ENCODE measurements around the gene ASIC2.
"Not testable (repeated sequence)": the region's sequence is repeated elsewhere in the genome, so short reads cannot be mapped to it uniquely, and the experiment has no call there.

Gene ASIC2

GRCh38 chr17:32995416-32996045 lies 297.6 kb downstream of the ASIC2 start:
- Histone ChIP-seq H3K9ac (ENCODE audit: low read length in 5 of 5) (no peak overlapping the region), H3K27ac (ENCODE audit: low read depth, low read length) (no peak overlapping the region), H3K9me3 (ENCODE audit: control insufficient read depth in 5 of 5, low read length in 5 of 5) (no peaks in the 10 kb centered on the region), H3K27me3 (ENCODE audit: control insufficient read depth in 5 of 5, insufficient read depth in 4 of 5, low read length in 5 of 5) (peaks cover 0 to 32% (median 15%) of the 10 kb centered on the region in 5 donors), H3K4me3 (ENCODE audit: low read depth in 1 of 5, low read length in 5 of 5) (no peak overlapping the region), H3K36me3 (ENCODE audit: control insufficient read depth in 5 of 5, insufficient read depth in 5 of 5, low read length in 5 of 5) (no peaks in the 10 kb centered on the region), H3K4me1 (ENCODE audit: control insufficient read depth in 5 of 5, insufficient read depth in 5 of 5, low read length in 5 of 5) (peaks cover 0 to 6% (median 5%) of the 10 kb centered on the region in 5 donors)

- no peak overlapping the region for H3K9ac ChIP-seq (ENCODE audit: low read length in 5 of 5)
- peaks cover 0 to under 1% (median 0%) of the 10 kb centered on the region in 5 donors for H3K9me3 ChIP-seq (ENCODE audit: control insufficient read depth in 5 of 5, low read length in 5 of 5)
- peaks cover 0 to 31% (median 14%) of the 10 kb centered on the region in 5 donors for H3K27me3 ChIP-seq (ENCODE audit: control insufficient read depth in 5 of 5, insufficient read depth in 4 of 5, low read length in 5 of 5)
- no peaks in the 10 kb centered on the region for H3K36me3 ChIP-seq (ENCODE audit: control insufficient read depth in 5 of 5, insufficient read depth in 5 of 5, low read length in 5 of 5)
- no peak overlapping the region for H3K27ac ChIP-seq (ENCODE audit: low read depth, low read length)
- no peak overlapping the region for H3K4me3 ChIP-seq (ENCODE audit: low read depth in 1 of 5, low read length in 5 of 5)
- H3K4me1 ChIP-seq (ENCODE audit: control insufficient read depth in 5 of 5, insufficient read depth in 5 of 5, low read length in 5 of 5) = peaks cover 0 to 6% (median 5%) of the 10 kb centered on the region in 5 donors
Measured at GRCh38 chr17:32993977-32994376, 299.1 kb downstream of the ASIC2 start.

- H3K4me3 ChIP-seq (ENCODE audit: low read depth in 1 of 5, low read length in 5 of 5) = no peak overlapping the region
- H3K9me3 ChIP-seq (ENCODE audit: control insufficient read depth in 5 of 5, low read length in 5 of 5) = peaks cover 0 to 11% (median 0%) of the 10 kb centered on the region in 5 donors
- H3K36me3 ChIP-seq (ENCODE audit: control insufficient read depth in 5 of 5, insufficient read depth in 5 of 5, low read length in 5 of 5) = no peaks in the 10 kb centered on the region
- peaks cover 0 to 18% (median 8%) of the 10 kb centered on the region in 5 donors for H3K27me3 ChIP-seq (ENCODE audit: control insufficient read depth in 5 of 5, insufficient read depth in 4 of 5, low read length in 5 of 5)
- no peak overlapping the region for H3K27ac ChIP-seq (ENCODE audit: low read depth, low read length)
- H3K4me1 ChIP-seq (ENCODE audit: control insufficient read depth in 5 of 5, insufficient read depth in 5 of 5, low read length in 5 of 5) = no peaks in the 10 kb centered on the region
- no peak overlapping the region for H3K9ac ChIP-seq (ENCODE audit: low read length in 5 of 5)
Measured at GRCh38 chr17:32992321-32993033, 300.6 kb downstream of the ASIC2 start.

- Histone ChIP-seq H3K27ac (ENCODE audit: low read depth, low read length) (no peak overlapping the region), H3K9me3 (ENCODE audit: control insufficient read depth in 5 of 5, low read length in 5 of 5) (peaks cover 0 to 12% (median 0%) of the 10 kb centered on the region in 5 donors), H3K36me3 (ENCODE audit: control insufficient read depth in 5 of 5, insufficient read depth in 5 of 5, low read length in 5 of 5) (no peaks in the 10 kb centered on the region), H3K27me3 (ENCODE audit: control insufficient read depth in 5 of 5, insufficient read depth in 4 of 5, low read length in 5 of 5) (peaks cover 0 to 10% (median 6%) of the 10 kb centered on the region in 5 donors), H3K4me1 (ENCODE audit: control insufficient read depth in 5 of 5, insufficient read depth in 5 of 5, low read length in 5 of 5) (no peaks in the 10 kb centered on the region), H3K9ac (ENCODE audit: low read length in 5 of 5) (no peak overlapping the region), H3K4me3 (ENCODE audit: low read depth in 1 of 5, low read length in 5 of 5) (no peak overlapping the region)
Measured at GRCh38 chr17:32988481-32989101, 304.5 kb downstream of the ASIC2 start.

- peaks cover 0 to 12% (median 0%) of the 10 kb centered on the region in 5 donors for H3K9me3 ChIP-seq (ENCODE audit: control insufficient read depth in 5 of 5, low read length in 5 of 5)
- H3K9ac ChIP-seq (ENCODE audit: low read length in 5 of 5); H3K36me3 ChIP-seq (ENCODE audit: control insufficient read depth in 5 of 5, insufficient read depth in 5 of 5, low read length in 5 of 5); H3K4me1 ChIP-seq (ENCODE audit: control insufficient read depth in 5 of 5, insufficient read depth in 5 of 5, low read length in 5 of 5); H3K4me3 ChIP-seq (ENCODE audit: low read depth in 1 of 5, low read length in 5 of 5); H3K27ac ChIP-seq (ENCODE audit: low read depth, low read length); H3K27me3 ChIP-seq (ENCODE audit: control insufficient read depth in 5 of 5, insufficient read depth in 4 of 5, low read length in 5 of 5): not testable (repeated sequence)
Measured at GRCh38 chr17:32987868-32988267, 305.2 kb downstream of the ASIC2 start.

GRCh38 chr17:32987453-32987805 lies 305.7 kb downstream of the ASIC2 start:
- H3K4me1 ChIP-seq (ENCODE audit: control insufficient read depth in 5 of 5, insufficient read depth in 5 of 5, low read length in 5 of 5); H3K4me3 ChIP-seq (ENCODE audit: low read depth in 1 of 5, low read length in 5 of 5); H3K27ac ChIP-seq (ENCODE audit: low read depth, low read length); H3K36me3 ChIP-seq (ENCODE audit: control insufficient read depth in 5 of 5, insufficient read depth in 5 of 5, low read length in 5 of 5); H3K27me3 ChIP-seq (ENCODE audit: control insufficient read depth in 5 of 5, insufficient read depth in 4 of 5, low read length in 5 of 5); H3K9ac ChIP-seq (ENCODE audit: low read length in 5 of 5): not testable (repeated sequence)
- H3K9me3 ChIP-seq (ENCODE audit: control insufficient read depth in 5 of 5, low read length in 5 of 5) = peaks cover 0 to 12% (median 0%) of the 10 kb centered on the region in 5 donors

- Histone ChIP-seq H3K9me3 (ENCODE audit: control insufficient read depth in 5 of 5, low read length in 5 of 5) (peaks cover 0 to 15% (median 4%) of the 10 kb centered on the region in 5 donors), H3K9ac (ENCODE audit: low read length in 5 of 5) (no peak overlapping the region), H3K27ac (ENCODE audit: low read depth, low read length) (no peak overlapping the region), H3K27me3 (ENCODE audit: control insufficient read depth in 5 of 5, insufficient read depth in 4 of 5, low read length in 5 of 5) (no peaks in the 10 kb centered on the region), H3K4me1 (ENCODE audit: control insufficient read depth in 5 of 5, insufficient read depth in 5 of 5, low read length in 5 of 5) (no peaks in the 10 kb centered on the region), H3K4me3 (ENCODE audit: low read depth in 1 of 5, low read length in 5 of 5) (no peak overlapping the region), H3K36me3 (ENCODE audit: control insufficient read depth in 5 of 5, insufficient read depth in 5 of 5, low read length in 5 of 5) (no peaks in the 10 kb centered on the region)
Measured at GRCh38 chr17:32985050-32985756, 307.9 kb downstream of the ASIC2 start.

GRCh38 chr17:32981611-32982010 lies 311.5 kb downstream of the ASIC2 start:
- not testable (repeated sequence) for H3K4me1 ChIP-seq (ENCODE audit: control insufficient read depth in 5 of 5, insufficient read depth in 5 of 5, low read length in 5 of 5); H3K9me3 ChIP-seq (ENCODE audit: control insufficient read depth in 5 of 5, low read length in 5 of 5); H3K4me3 ChIP-seq (ENCODE audit: low read depth in 1 of 5, low read length in 5 of 5); H3K36me3 ChIP-seq (ENCODE audit: control insufficient read depth in 5 of 5, insufficient read depth in 5 of 5, low read length in 5 of 5); H3K27me3 ChIP-seq (ENCODE audit: control insufficient read depth in 5 of 5, insufficient read depth in 4 of 5, low read length in 5 of 5); H3K27ac ChIP-seq (ENCODE audit: low read depth, low read length); H3K9ac ChIP-seq (ENCODE audit: low read length in 5 of 5)

- no peaks in the 10 kb centered on the region for H3K27me3 ChIP-seq (ENCODE audit: control insufficient read depth in 5 of 5, insufficient read depth in 4 of 5, low read length in 5 of 5)
- no peaks in the 10 kb centered on the region for H3K36me3 ChIP-seq (ENCODE audit: control insufficient read depth in 5 of 5, insufficient read depth in 5 of 5, low read length in 5 of 5)
- H3K4me1 ChIP-seq (ENCODE audit: control insufficient read depth in 5 of 5, insufficient read depth in 5 of 5, low read length in 5 of 5) = no peaks in the 10 kb centered on the region
- H3K9ac ChIP-seq (ENCODE audit: low read length in 5 of 5) = no peak overlapping the region
- no peak overlapping the region for H3K4me3 ChIP-seq (ENCODE audit: low read depth in 1 of 5, low read length in 5 of 5)
- peaks cover 0 to 4% (median 3%) of the 10 kb centered on the region in 5 donors for H3K9me3 ChIP-seq (ENCODE audit: control insufficient read depth in 5 of 5, low read length in 5 of 5)
- no peak overlapping the region for H3K27ac ChIP-seq (ENCODE audit: low read depth, low read length)
Measured at GRCh38 chr17:32980230-32980629, 312.9 kb downstream of the ASIC2 start.

- H3K4me3 ChIP-seq (ENCODE audit: low read depth in 1 of 5, low read length in 5 of 5) = no peak overlapping the region
- no peaks in the 10 kb centered on the region for H3K36me3 ChIP-seq (ENCODE audit: control insufficient read depth in 5 of 5, insufficient read depth in 5 of 5, low read length in 5 of 5)
- no peak overlapping the region for H3K9ac ChIP-seq (ENCODE audit: low read length in 5 of 5)
- H3K4me1 ChIP-seq (ENCODE audit: control insufficient read depth in 5 of 5, insufficient read depth in 5 of 5, low read length in 5 of 5) = no peaks in the 10 kb centered on the region
- H3K27ac ChIP-seq (ENCODE audit: low read depth, low read length) = no peak overlapping the region
- H3K27me3 ChIP-seq (ENCODE audit: control insufficient read depth in 5 of 5, insufficient read depth in 4 of 5, low read length in 5 of 5) = no peaks in the 10 kb centered on the region
- peaks cover 0 to 3% (median 3%) of the 10 kb centered on the region in 5 donors for H3K9me3 ChIP-seq (ENCODE audit: control insufficient read depth in 5 of 5, low read length in 5 of 5)
Measured at GRCh38 chr17:32976605-32977004, 316.5 kb downstream of the ASIC2 start.
